AG20443 (cell line): ENCODE measurements around the gene HMG20B.

Source experiments
- DNase-seq: peaks from one replicate; pipeline ENCODE4 v3.0.0; 2012; ENCODE audit warnings: low spot score, mixed read lengths

The HMG20B gene

DNA sequence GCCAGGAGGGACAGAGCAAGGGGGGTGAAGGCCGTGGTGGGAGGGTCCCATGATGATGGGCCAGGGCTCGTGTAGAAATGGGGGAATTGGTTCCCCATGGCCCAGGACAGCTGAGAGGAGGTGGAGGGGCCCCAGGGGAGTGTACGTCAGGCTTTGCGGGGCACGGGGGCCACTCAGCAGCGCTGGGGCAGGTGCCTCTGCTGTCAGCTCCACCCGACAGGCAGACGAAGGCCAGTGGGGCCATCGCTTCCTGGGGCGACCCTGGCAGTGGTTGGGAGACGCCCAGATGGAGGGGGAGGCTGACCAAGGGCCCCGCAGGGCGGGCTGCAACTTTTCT is 35.7 kb upstream of the HMG20B start:
- no peak for DNase-seq

DNA sequence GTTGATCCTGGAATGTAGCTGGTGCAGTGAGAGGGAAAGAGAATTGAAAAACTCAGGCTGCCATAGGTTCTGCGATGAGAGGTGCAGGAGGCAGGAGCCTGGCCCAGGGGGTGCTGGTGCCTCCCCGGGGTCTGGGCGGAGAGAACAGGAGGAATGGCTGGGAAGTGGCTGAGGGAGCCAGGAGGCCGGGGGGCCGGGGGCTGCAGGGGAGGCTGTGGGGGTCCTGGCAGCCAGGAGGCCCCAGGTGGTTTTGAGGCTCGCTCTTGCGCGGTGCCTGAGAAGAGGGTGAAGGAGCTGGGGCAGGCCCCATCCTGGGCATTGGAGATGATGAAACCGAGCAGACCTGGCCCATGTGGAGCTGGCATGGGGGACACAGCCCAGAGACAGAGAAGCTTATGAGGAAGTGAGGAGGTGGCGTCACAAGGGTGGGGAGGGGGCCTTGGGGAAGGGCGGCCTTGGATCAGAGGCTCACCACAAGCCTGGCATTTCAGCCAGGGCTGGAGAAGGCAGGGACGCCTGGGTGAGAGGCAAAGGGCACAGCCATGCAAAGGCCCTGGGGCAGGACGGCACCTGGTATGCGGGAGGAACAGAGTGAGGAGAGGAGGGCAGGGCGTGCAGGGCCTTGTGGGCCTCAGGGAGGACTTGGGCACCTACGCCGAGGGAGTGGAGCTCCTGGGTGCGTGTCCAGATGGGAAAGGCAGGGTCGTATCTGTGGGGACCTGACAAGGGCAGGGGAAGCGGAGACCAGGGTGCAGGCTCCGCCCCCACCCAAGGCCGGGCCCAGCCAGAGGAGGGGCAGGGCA is 35.1 kb upstream of the HMG20B start:
- DNase-seq, result no peak

DNA sequence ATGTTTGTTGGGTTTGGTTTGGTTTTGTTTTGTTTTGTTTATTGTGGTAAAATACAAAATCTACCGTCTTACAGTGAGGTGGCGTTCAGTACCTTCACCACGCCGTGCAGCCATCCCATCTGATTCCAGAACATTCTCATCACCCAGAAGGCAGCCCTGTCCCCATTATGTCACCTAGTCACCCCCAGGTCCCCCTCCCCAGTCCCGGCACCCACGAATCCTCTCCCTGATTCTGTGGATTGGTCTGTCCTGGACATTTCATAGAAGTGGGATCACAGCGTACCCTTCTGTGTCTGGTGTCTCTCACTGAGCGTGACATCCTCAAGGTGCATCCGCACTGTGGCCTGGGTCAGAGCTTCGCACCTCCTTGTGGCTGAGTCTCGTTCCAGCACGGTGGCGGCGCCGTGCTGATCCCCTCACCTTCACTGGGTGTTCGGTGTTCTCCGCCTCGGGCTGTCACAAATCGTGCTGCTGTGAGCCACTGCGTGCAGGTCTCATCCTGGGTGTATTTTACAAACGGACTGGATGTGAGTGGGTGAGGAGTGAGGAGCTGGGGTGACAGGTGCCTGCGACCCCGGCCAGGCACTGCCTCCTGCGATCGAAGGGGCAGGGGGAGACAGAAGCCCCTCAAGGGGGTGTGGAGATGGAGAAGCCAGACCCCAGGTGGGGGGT is 34.4 kb upstream of the HMG20B start:
- no peak for DNase-seq

DNA sequence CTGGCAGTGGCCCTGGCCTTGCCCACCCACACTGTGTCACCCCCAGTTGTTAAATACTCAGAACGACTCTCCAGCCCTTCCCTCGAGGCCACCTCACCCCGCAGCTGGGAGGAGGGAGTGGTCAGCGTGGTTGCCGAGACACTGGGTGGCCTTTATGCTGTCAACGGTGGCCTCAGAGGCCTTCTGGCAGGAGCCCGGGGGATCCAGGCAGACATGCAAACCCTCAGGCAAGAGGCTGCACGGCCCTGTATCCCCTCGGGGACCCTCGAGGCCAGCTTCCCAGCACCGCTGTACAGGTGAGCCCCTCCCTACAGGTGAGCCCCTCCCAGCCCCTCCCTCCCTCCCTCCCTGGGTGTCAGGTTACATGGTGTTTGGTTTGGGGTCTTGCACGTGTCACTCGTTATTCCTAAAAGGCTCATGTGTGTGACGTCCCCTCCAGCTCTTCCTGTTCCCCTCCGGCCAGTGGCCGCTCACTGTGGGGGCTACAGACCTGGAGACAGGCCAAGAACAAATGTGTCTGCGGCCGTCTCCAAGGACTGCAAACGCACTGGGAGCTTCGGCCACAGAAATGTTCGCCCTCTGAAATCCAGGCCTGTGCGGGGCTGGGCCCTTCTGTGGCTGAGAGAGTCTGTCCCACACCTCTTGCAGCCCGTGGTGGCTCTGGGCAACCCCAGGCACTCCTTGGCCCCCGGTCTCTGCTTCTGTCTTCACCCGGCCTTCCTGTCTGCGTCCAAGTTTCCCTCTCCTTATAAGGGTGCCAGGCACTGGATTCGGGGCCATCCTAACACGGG is 33.6 kb upstream of the HMG20B start, which contains the start of gene TEKTIP1:
TSS of gene TEKTIP1 (plus strand) at position 210 of the 791 bp plus-strand sequence. CDS start at position 214, 4 bp downstream.
- DNase-seq, result peak; percentile 50

DNA sequence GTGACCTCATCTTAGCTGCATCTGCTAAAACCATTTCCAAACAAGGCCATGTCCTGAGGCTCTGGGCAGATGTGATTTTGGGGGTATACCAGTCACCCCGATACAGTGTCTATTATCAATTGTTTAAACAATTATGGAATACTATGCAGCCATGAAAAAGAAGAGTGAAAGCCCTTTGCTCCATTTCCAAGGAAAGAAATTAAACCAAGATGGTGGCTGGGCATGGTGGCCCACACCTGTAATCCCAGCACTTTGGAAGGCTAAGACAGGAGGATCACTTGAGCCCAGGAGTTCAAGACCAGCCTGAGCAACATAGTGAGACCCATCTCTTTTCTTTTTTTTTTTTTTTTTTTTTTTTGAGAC is 33.0 kb upstream of the HMG20B start:
- no peak for DNase-seq

DNA sequence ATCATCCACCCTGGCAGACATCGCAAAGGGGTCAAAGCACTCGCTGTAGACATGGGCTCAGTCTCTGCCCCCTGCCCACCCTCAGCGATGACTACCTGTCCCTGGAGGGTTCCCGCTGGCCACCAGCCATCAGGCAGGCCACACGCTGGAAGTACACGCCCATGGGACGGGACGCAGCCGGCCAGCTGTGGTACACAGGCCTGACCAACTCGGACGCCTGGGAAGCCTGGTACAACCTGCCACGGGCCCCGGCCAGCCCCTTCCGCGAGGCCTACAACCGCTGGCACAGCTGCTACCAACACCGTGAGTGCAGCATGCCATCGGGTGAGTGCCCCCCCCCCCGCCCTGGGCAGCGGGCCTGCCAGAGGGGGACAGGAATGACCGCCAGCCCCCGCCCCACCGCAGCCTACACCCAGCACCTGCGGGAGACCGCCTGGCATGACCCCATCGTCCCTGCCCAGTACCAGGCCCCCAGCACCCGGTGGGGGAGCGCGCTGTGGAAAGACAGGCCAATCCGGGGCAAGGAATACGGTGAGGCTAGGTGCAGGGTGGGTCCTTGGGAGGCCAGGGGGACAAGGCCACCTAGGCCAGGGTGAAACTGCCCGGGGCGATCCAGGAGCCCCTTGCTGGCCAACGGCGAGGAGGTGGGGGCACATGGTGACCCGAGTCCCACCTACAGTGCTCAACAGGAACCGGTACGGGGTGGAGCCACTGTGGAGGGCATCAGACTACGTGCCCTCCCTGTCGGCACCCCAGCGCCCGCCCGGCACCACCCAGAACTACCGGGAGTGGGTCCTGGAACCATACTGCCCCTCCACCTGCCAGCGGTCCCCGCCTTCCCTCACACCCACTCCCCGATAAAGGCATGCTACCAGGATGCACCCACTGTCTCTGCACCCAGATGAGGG is 29.3 kb upstream of the HMG20B start:
- DNase-seq, result no peak

DNA sequence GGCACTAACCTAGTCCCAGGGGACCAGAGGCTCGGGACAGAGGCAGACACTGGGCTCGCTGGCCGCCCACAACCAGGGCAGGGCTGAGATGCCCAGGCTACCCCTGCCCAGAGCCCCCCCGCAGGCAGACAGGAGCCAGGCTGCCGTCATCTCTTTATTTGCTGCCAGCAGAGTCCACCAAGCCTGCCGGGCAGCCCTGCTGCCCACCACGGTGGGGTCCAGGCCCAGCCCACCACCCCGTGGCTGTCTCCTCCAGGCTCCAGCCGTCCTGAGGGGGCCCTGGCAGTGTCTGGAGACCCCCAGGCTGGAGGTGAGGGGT is 28.7 kb upstream of the HMG20B start:
- no peak for DNase-seq

DNA sequence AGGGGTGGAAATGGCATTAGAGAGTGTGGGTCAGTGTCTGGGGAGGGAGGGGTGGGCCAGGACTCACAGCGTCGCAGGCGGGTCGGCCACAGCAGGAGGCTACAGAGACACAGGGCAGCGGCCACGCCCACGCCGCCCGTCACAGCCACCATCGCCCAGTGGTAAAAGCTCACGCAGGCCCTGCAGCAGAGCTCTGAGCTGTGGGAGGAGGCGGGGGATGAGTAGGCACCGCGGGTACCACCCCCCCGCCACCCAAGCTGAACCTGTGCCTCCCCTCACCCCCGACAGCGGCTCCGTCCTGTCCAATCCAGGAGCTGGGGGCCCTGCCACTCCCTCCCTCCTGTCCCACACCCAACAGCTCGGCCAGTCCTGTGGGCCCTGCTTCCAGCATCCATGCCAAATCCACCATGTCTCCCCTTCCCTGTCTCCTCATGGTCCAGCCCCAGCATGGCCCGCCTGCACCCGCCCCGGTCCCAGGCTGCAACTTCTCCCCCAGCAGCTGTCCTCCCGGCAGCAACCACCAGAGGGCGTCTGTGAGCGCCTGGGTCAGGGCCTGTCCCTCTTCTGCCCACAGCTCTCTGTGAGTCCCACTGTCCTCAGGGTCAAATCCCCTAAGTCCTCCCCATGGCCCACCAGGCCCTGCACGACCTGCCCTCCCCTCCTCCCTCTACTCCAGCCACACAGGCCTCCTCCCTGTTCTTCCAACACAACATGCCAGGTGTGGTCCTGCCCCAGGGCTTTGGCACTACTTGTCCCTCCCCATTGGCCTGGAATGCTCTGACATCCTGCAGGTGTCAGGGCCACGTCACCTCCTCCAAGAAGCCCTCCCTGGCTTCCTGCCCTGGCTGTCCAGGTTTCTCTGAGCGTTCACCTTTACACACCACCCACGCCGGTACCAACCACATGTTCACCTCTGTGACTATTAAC is 27.7 kb upstream of the HMG20B start:
- DNase-seq, result peak; percentile 90

DNA sequence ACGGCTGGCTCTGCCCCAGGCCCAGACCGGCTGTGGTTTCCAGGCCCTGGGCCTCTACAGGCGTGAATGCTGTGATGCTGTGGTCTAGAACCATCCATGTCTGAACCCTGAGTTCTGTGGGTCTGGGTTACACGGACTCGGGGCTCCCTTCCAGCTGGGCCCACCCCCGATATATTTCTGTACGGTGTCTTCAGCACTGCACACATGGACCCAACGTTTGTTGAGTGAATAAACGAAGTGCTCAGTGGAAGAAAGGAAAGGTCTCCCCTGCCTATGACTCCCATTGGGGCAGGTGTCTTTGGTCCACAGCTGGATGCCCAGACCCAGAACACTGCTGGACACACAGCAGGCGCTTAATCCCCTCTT is 27.1 kb upstream of the HMG20B start:
- no peak for DNase-seq

DNA sequence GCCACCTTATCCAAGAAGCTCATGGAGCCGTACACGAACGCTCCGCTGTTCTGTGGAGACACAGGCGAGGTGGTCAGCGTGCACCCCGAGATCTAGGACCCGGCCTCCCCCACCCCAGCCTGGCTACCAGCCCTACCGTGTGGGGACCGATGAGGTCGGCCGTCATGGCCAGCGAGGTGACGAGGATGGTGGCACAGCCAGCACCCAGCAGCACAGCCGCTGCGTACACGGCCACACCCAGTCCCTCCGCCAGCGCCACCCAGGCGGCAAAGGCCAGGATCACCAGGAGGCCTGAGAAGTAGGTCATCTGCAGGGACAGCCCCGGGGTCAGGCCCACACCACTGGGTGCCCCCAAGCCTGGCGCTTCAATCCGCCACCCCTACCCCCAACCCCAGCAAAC is 26.6 kb upstream of the HMG20B start:
- DNase-seq, result no peak

DNA sequence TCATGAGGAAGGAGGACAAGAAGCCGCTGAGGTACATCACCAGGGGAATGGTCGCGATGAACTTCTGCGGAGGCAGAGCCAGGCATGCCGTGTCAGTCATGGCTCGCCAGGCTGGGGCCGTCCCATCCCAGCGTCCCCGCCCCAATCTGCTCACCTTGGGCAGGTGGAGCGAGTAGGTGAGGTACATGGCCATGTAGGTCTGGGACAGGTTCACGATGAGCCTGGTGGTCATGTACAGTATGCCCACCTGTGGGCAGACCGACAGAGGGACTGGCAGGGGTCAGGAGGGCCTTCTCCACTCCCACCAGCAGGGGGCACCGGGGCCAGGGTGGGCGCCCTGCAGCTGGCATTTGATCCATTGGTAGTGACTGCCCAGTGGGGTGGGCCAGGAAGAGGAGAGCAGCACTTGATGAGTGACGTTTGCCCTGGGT is 25.4 kb upstream of the HMG20B start:
- DNase-seq, result peak; percentile 70

DNA sequence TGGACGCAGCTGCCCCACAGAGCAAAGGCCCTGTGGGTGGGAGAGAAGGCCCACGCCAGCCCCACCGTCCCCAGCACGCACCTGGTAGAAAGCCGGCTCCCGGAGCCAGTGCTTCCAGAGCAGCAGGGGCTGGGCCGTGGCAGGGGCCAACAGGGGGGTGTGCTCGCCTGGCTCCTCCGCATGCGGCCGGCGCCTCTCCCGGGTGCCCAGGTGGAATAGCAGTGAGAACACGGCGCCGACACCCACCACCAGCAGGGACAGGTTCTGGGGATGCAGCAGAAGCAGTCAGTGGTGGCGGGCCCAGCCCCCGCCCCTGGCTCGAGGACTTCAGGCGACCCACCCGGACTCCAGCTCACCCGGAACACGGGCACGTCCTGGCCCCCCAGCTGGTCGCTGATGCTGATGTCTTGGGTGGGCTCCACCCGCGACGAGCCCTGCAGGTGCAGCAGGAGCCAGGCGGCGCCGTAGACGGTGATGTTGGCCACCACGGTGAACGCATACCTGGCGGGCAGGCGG is 24.9 kb upstream of the HMG20B start:
- DNase-seq, result no peak

DNA sequence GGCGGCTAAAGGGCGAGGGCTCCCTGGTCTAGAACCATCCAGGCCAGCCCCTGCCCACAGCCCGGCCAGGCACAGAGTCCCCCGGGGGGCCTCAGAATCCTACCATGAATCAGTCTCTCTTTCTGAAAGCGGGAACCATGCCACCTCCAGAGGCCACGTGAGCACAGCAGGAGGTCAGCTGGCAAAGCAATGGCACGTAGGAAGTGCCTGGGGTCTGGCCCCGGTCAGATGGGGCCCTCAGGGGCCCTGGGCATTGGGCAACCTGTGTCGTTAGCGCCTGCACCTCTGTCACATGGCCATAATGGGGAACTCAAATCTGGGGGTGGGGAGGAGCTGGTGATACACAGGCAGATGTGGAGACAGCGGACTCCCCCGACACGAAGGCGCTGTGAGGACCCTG is 24.1 kb upstream of the HMG20B start:
- no peak for DNase-seq

DNA sequence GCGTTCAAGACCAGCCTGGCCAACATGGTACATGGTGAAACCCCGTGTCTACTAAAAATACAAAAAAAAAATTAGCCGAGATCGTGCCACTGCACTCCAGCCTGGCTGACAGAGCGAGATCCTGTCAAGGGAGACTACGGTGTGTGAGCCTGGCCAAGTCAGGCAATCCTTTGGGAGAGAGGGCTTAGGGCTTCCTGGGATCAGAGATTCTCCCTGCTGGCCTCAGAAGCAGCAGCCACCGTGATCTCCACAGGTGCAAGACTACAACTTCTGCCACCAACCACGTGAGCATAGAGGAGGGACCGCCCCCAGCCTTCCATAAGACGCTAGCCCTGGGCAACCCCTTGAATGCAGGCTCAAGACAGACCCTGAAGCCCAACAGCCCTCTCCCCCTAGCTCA is 22.9 kb upstream of the HMG20B start:
- no peak for DNase-seq

DNA sequence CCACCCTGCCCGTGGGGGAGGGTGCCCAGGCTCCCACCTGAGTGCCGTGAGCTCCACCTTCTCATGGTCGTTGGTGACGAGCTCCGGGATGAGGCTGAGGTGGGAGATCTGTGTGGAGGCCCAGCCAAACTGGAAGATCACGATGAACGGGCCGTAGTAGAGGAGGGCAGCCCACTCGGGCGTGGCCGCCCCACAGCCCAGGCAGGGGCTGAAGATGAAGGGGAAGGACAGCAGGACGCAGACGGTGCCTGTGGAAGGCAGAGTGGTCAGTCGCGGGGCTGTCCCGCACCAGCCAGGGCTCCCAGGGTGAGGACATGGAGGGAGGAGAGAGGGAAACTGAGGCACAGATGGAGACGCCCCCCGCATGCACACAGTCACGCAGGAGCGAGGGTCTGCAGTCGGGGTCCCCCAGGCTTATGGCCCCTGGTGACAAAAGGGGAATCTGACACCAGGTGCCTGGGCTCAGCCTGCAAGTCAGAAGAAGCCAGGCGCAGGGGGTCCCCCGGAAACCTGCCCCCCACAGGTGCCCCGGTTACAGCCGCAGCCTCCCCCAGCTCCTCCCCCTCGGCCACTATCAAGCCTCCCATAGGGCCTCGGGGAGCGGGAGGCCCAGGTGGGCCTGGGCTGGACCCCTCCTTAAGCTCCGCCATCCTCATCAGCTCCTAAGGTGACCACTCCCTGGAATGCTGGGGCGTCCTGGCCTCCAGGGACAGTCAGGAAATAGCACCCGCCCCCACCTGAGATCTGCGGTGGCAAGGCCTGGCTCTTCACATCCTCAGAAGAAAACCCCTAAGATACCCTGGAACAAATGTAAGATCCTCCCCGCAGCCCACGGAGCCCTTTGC is 21.6 kb upstream of the HMG20B start:
- DNase-seq, result no peak

DNA sequence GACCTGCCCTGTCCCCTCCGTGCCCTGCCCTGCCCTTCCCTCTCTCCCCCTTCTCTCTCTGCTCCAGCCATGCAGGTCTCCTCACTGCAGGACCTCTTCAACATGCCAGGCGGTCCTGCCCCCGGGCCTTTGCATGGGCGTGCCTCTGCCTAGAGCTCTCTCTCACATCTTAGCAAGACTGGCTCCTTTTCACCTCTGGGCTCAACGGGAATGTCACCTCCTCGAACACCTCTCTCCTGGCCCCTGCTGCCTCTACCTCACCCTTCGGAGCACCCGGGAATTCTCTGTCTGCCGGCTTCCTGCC is 21.0 kb upstream of the HMG20B start:
- DNase-seq, result no peak

DNA sequence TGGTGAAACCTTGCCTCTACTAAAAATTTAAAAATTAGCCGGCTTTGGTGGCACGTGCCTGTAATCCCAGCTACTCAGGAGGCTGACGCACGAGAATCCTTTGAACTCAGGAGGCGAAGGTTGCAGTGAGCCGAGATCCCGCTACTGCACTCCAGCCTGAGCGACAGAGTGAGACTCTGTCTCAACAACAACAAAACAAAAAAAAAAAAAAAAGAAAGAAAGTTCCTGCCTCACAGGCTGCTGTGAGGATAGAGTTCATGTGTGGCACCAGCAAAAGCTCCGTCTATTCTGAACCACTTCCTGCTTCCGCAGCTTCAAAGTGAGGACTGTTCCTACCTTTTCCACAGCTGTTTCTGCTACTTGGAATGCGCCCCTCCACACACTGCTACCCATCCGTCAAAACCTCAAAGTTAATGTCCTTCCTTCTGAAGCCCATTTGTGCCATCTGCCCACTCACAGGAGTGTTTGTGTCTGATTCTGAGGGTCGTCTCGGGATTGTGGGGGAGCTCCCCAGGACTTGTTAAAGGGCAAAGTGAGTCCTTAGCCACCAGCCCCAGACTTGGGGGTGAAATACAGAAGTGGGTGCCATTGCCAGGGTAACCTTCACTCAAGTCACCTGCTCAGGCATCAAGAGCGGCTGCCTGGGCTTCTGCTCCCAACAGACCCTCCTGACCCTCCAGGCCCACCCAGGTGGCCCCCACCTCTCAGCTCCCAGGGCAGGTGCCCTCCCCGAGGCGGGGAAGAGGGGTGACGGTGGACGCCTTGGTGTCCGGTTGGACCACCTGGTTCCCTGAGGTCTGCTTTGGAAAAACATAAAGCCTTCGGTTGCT is 18.3 kb upstream of the HMG20B start:
- no peak for DNase-seq

DNA sequence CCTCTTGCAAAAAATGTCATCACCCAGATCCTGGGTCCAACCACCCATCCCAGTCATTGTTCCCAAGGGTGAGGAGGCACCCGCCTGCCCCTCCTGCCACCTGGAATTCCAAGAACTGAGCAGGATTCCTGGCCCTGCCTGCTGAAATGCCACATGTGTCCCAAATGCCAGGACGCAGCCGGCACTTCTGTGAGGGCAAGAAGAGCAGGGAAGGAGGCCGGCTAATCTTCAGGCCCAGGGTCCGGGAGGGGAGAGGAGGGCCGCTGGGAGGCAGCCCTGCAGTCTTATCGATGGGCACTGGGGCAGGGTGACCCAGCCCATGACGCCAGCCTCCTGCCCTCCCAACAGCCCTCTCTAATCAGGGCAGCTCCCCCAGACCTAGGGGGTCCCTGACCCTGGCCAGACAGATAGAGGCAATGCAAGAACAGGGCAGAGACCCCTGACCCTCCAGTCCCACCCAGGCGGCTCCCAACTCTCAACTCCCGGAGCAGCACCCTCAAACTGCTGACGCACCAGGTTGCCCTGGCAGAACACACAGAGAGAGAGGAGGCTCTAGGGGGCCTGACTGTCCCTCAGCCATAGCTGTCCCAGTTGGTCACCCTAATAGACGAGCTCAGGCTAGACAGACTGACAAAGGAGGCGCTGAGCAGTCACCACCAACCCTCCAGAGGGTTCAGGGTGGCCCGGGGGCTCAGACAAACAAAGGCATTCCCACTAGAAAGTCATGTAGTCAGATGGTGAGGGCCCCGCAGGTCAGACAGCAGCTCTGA is 16.9 kb upstream of the HMG20B start:
- no peak for DNase-seq
